Measurements from ENCODE around the gene QRICH1. TPM values are rescaled to one million over a fixed set of nuclear protein-coding genes. Genes with fewer than 3 reads are reported as not detected.

Gene QRICH1
- total RNA-seq, 2 donors from 2014 or later = 122 to 151 TPM

GRCh38 chr3:49032646-49033304 lies 61.1 kb downstream of the QRICH1 start:
- no peak for ATAC-seq (replicated peaks)
- no peaks in the 10 kb centered on the region for H3K27me3 Mint-ChIP-seq
- H3K4me1 Mint-ChIP-seq = peaks cover 9% of the 10 kb centered on the region
- peak overlapping the region; percentile 66 for H3K27ac Mint-ChIP-seq
- no peak overlapping the region for H3K4me3 Mint-ChIP-seq
- H3K9me3 Mint-ChIP-seq = no peaks in the 10 kb centered on the region
- H3K36me3 Mint-ChIP-seq (ENCODE audit: low read depth) = peaks cover 100% of the 10 kb centered on the region

DNA sequence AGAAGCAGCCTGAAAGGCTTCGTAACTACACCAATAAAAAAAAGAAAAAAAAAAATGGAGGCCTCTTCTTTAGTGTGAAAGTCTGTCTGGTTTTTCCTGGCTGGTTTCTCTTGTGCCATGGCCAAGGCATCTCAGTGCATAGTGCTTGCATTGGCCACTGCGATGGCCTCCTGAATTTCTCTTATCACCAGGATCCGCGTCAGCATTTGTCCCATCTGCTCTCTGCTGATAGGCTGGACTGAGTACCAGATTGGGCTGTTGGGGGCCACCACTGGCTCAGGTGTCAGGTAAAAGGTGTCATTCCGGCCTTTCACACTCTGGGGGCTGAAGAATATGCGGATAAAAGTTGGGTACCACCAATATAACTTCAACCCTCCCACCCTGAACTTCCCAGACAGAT lies 63.5 kb downstream of the QRICH1 start:
- peaks cover 100% of the 10 kb centered on the region for H3K36me3 Mint-ChIP-seq (ENCODE audit: low read depth)
- no peaks in the 10 kb centered on the region for H3K27me3 Mint-ChIP-seq
- no peaks in the 10 kb centered on the region for H3K9me3 Mint-ChIP-seq
- ATAC-seq (replicated peaks) = no peak
- no peak overlapping the region for H3K27ac Mint-ChIP-seq
- H3K4me3 Mint-ChIP-seq = no peak overlapping the region
- peaks cover 27% of the 10 kb centered on the region for H3K4me1 Mint-ChIP-seq

DNA sequence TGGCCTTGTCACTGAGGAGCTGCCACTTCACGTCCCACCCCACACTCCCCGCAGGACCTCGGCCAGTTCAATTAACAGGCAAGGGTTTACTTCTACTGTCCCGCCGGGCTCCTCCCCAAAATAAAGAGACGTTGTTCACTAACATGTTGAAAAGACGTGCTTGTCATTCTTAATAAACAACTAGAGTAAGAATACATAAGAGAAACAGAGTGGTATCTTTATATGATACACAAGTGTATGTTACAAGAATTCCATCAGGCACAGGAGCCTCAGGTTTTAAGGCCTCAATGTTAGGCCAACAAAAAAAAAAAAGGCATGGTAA lies 64.3 kb downstream of the QRICH1 start:
- peaks cover 27% of the 10 kb centered on the region for H3K4me1 Mint-ChIP-seq
- H3K36me3 Mint-ChIP-seq (ENCODE audit: low read depth) = peaks cover 100% of the 10 kb centered on the region

DNA sequence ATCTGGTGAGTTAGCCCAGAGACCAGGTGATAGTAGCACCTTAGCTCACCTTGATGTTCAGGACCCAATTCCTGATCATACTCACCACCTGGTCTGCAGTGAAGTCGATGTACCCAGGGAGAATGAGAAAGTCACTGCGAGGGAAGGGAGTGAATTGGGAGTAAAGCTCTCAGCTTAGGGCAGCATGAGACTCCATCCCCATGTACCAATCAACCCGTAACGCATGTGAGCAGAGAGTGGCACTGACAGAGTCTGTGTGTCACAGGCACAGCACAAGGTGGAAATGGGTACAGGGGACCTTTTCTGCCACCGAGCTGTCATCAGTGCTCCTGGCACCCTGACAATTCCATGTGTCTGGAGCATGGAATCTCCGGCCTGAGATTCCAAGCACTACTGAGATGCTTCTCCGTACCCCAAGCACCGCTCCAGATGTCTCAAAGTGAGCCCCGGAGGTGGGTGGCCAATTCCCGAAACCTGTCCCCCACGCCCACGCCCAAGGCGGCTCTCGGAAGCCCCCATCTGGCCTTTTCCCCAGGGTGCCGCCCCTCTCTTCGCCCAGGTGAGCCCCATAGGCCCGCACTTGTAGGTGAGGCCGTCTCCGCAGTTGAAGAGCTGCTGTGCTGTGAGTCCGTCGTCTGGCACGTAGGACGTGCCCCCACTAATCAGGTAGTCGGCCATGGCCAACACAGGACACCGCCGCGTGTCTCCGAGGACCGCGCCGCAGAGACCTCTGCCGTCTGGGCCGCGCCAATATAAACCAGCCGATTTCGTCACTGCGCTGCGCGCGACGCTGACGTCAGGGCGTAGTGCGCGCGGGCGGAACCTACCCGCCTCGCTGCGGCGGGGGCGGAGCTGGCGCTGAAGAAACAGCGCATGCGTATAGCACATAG lies 65.0 kb downstream of the QRICH1 start, which contains the start of gene IMPDH2:
IMPDH2 (minus strand) TSS at position 726 of the 890 bp plus-strand sequence; CDS start at position 678, 48 bp downstream.
- no peaks in the 10 kb centered on the region for H3K9me3 Mint-ChIP-seq
- peaks cover 27% of the 10 kb centered on the region for H3K4me1 Mint-ChIP-seq
- H3K36me3 Mint-ChIP-seq (ENCODE audit: low read depth) = peaks cover 100% of the 10 kb centered on the region
- H3K27ac Mint-ChIP-seq = peak within 1 kb of the TSS; percentile 96
- peak; percentile 98 for ATAC-seq (replicated peaks)
- H3K27me3 Mint-ChIP-seq = no peaks in the 10 kb centered on the region
- H3K4me3 Mint-ChIP-seq = peak within 1 kb of the TSS; percentile 94

More for the DNA sequence above, 64.3 kb downstream of the QRICH1 start:
- Mint-ChIP-seq H3K4me3 (peak overlapping the region; percentile 94), H3K27me3 (no peaks in the 10 kb centered on the region), H3K9me3 (no peaks in the 10 kb centered on the region), H3K27ac (peak overlapping the region; percentile 96)
- no peak for ATAC-seq (replicated peaks)

DNA sequence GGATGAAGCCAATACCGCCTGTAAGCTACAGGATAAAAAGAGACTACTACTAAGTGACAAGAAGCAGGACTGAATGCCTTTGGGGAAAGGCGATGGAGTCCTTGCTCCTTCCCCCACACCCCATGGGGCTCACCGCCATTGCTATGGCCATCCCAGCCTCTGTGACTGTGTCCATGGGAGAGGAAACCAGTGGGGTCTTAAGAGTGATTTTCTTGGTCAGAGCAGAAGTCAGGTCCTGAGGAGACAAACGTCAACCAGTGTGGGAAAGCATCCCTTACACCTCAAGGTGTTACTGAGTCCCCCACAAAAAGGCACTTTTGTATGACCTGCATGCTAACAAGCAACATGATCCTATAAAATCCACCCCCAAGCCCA lies 65.6 kb downstream of the QRICH1 start:
- no peak for ATAC-seq (replicated peaks)
- Mint-ChIP-seq H3K27ac (peak overlapping the region; percentile 96), H3K36me3 (ENCODE audit: low read depth) (peaks cover 100% of the 10 kb centered on the region), H3K4me3 (peak overlapping the region; percentile 94), H3K4me1 (peaks cover 28% of the 10 kb centered on the region), H3K9me3 (no peaks in the 10 kb centered on the region), H3K27me3 (no peaks in the 10 kb centered on the region)

GRCh38 chr3:49027634-49028033 lies 66.2 kb downstream of the QRICH1 start:
- Mint-ChIP-seq H3K4me3 (peak overlapping the region; percentile 94), H3K36me3 (ENCODE audit: low read depth) (peaks cover 100% of the 10 kb centered on the region), H3K27ac (peak overlapping the region; percentile 96), H3K27me3 (no peaks in the 10 kb centered on the region), H3K4me1 (peaks cover 32% of the 10 kb centered on the region), H3K9me3 (no peaks in the 10 kb centered on the region)
- no peak for ATAC-seq (replicated peaks)

GRCh38 chr3:49026536-49026935 lies 67.3 kb downstream of the QRICH1 start:
- Mint-ChIP-seq H3K4me1 (peaks cover 32% of the 10 kb centered on the region), H3K36me3 (ENCODE audit: low read depth) (peaks cover 95% of the 10 kb centered on the region), H3K9me3 (no peaks in the 10 kb centered on the region), H3K27me3 (no peaks in the 10 kb centered on the region), H3K4me3 (peak overlapping the region; percentile 94), H3K27ac (peak overlapping the region; percentile 96)
- no peak for ATAC-seq (replicated peaks)

GRCh38 chr3:49025793-49026520 lies 67.9 kb downstream of the QRICH1 start:
- H3K9me3 Mint-ChIP-seq = no peaks in the 10 kb centered on the region
- ATAC-seq (replicated peaks) = no peak
- H3K27ac Mint-ChIP-seq = peak overlapping the region; percentile 77
- H3K4me1 Mint-ChIP-seq = peaks cover 32% of the 10 kb centered on the region
- H3K27me3 Mint-ChIP-seq = no peaks in the 10 kb centered on the region
- peak overlapping the region; percentile 94 for H3K4me3 Mint-ChIP-seq
- peaks cover 94% of the 10 kb centered on the region for H3K36me3 Mint-ChIP-seq (ENCODE audit: low read depth)

- peaks cover 87% of the 10 kb centered on the region for H3K36me3 Mint-ChIP-seq (ENCODE audit: low read depth)
- ATAC-seq (replicated peaks) = no peak
- no peaks in the 10 kb centered on the region for H3K27me3 Mint-ChIP-seq
- H3K9me3 Mint-ChIP-seq = no peaks in the 10 kb centered on the region
- H3K4me3 Mint-ChIP-seq = peak overlapping the region; percentile 94
- H3K27ac Mint-ChIP-seq = peak overlapping the region; percentile 77
- H3K4me1 Mint-ChIP-seq = peaks cover 32% of the 10 kb centered on the region
Observed at GRCh38 chr3:49025005-49025792, 68.7 kb downstream of the QRICH1 start.

DNA sequence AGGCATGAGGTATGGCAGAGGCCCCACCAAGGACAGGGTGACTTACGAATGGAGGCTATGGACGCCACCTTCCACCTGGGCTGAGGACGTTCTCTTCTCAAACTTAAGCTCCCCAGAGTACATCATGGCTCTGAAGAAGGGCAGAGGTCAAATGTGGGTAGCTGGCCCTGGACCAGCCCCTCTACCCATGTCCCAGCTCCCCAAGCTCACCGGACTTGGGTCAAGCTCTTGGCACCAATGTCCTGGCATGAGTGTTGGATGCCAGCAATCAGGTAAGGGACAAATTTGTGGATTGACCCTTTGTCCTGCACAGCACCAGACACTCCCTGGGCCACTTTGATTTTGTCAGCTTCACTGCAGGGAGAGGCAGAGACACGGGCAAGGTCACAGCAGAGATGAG lies 69.4 kb downstream of the QRICH1 start:
- Mint-ChIP-seq H3K9me3 (no peaks in the 10 kb centered on the region), H3K4me1 (peaks cover 32% of the 10 kb centered on the region), H3K4me3 (peak overlapping the region; percentile 90), H3K36me3 (ENCODE audit: low read depth) (peaks cover 79% of the 10 kb centered on the region), H3K27ac (no peak overlapping the region), H3K27me3 (no peaks in the 10 kb centered on the region)
- no peak for ATAC-seq (replicated peaks)

DNA sequence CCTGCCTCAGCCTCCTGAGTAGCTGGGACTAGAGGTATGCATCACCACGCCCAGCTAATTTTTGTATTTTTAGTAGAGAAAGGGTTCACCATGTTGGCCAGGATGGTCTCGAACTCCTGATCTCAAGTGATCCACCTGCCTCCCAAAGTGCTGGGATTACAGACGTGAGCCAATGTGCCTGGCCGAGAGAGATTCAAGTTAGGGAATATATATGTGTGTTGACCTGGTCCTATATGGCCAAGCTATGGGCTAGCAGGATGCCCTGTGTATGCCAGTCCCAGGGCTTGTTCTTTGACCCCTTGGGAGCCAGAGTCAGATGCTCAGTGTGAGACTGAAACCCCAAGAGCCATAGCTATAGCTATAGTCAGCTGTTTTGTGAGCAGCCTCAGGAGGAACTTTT lies 70.1 kb downstream of the QRICH1 start:
- H3K4me1 Mint-ChIP-seq = peaks cover 32% of the 10 kb centered on the region
- H3K27me3 Mint-ChIP-seq = no peaks in the 10 kb centered on the region
- H3K36me3 Mint-ChIP-seq (ENCODE audit: low read depth) = peaks cover 73% of the 10 kb centered on the region

DNA sequence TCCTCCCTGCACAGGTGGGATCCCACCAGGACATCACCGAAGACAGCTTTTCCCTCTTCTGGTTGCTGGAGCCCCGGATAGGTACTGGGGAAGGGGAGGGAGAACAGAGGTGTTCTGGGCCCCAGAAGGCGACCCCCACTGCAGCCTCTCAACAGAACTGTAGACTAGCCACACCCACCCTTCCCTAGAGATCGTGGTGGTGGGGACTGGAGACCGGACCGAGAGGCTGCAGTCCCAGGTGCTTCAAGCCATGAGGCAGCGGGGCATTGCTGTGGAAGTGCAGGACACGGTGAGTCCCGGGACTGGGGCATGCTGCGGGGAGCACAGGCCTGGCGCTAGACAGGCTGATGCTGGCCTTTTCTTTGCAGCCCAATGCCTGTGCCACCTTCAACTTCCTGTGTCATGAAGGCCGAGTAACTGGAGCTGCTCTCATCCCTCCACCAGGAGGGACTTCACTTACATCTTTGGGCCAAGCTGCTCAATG lies 71.1 kb downstream of the QRICH1 start:
- no peaks in the 10 kb centered on the region for H3K9me3 Mint-ChIP-seq
- no peaks in the 10 kb centered on the region for H3K27me3 Mint-ChIP-seq
- peaks cover 62% of the 10 kb centered on the region for H3K36me3 Mint-ChIP-seq (ENCODE audit: low read depth)
- peak overlapping the region; percentile 94 for H3K27ac Mint-ChIP-seq
- H3K4me3 Mint-ChIP-seq = peak overlapping the region; percentile 90
- ATAC-seq (replicated peaks) = no peak
- H3K4me1 Mint-ChIP-seq = peaks cover 23% of the 10 kb centered on the region

More for the DNA sequence above, 70.1 kb downstream of the QRICH1 start:
- H3K9me3 Mint-ChIP-seq = no peaks in the 10 kb centered on the region
- H3K4me3 Mint-ChIP-seq = peak overlapping the region; percentile 90
- no peak overlapping the region for H3K27ac Mint-ChIP-seq
- no peak for ATAC-seq (replicated peaks)

- no peaks in the 10 kb centered on the region for H3K27me3 Mint-ChIP-seq
- ATAC-seq (replicated peaks) = peak; percentile 84
- peaks cover 19% of the 10 kb centered on the region for H3K4me1 Mint-ChIP-seq
- peak within 1 kb of the TSS; percentile 94 for H3K27ac Mint-ChIP-seq
- no peaks in the 10 kb centered on the region for H3K9me3 Mint-ChIP-seq
- peaks cover 55% of the 10 kb centered on the region for H3K36me3 Mint-ChIP-seq (ENCODE audit: low read depth)
- peak within 1 kb of the TSS; percentile 90 for H3K4me3 Mint-ChIP-seq
Observed at GRCh38 chr3:49021813-49022687, 71.8 kb downstream of the QRICH1 start, which contains the start of gene NDUFAF3. Gene NDUFAF3, plus strand, starts transcription at chr3:49022121. Its CDS starts 24 bp downstream, at chr3:49022145.
